ENCODE measurements around the gene JAM3. TPM values are rescaled to one million over a fixed set of nuclear protein-coding genes. Genes with fewer than 3 reads are reported as not detected.

Gene JAM3
- total and polyA plus RNA-seq, 10 of the 15 experiments (the other 5 are each of a cell fraction or from before 2014, with no cell fraction given): 0.04 to 1.1 (median 0.32) TPM; not detected in 1

DNA sequence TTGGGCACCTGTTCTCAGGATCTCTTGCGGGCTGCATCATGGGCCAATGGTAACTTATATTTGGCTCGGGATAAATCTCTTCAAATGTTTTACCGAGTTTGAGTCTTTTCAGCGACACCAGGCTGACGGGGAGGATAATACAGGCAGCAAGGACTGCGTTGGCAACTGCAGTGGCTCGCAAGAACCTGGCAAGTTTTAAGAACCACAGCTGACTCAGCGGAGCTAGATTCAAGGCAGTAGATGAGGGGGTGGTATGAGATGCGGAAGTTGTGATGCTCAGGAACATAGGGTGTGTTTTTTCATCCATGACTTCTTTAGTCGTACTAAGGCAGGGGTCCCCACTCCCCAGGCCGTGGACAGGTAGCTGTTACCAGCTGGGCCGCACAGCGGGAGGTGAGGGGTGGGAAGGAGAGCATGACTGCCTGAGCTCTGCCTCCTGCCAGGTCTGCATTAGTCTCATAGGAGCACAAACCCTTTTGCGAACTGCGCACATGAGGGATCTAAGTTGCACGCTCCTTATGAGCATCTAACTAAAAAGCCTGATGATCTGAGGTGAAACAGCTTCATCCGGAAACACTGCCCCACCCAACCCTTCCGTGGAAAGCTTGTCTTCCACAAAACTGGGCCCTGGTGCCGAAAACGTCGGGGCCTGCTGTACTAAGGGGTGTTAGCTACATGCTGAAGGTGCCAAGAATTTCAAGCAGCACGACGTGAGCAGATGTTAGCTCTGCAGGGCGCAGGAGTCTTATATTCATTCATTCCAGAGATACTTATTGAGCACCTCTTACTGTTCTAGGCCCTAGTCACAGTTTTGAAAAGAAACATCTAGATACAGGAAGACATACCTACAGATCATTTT is 6.4 kb upstream of the JAM3 start (continued):
- no peak for TF ChIP-seq CUX1 (IDR thresholded peaks at IDR 0.05; ENCODE audit: insufficient replicate concordance, low read depth, low read length)
- TF ChIP-seq BCL11A (IDR thresholded peaks at IDR 0.05; ENCODE audit: low read depth, low read length): no peak
- TF ChIP-seq KDM1A (IDR thresholded peaks at IDR 0.05; ENCODE audit: borderline replicate concordance): no peak
- no peak for TF ChIP-seq JUND (IDR thresholded peaks at IDR 0.05; ENCODE audit: low read depth, low read length)
- no peak for TF ChIP-seq MYB (IDR thresholded peaks at IDR 0.05; ENCODE audit: borderline replicate concordance, low read depth, low read length)
- no peak for TF ChIP-seq SIN3A (IDR thresholded peaks at IDR 0.05; ENCODE audit: low read depth, low read length)
- TF ChIP-seq RAD21 (IDR thresholded peaks at IDR 0.05; ENCODE audit: insufficient read depth, low read depth, low read length): no peak
- no peak for TF ChIP-seq RB1 (IDR thresholded peaks at IDR 0.05; ENCODE audit: borderline replicate concordance)
- no peak for TF ChIP-seq SMAD1 (IDR thresholded peaks at IDR 0.05; ENCODE audit: low read depth, partially characterized antibody)
- no peak for TF ChIP-seq BACH1 (IDR thresholded peaks at IDR 0.05; ENCODE audit: borderline replicate concordance)
- TF ChIP-seq TCF3 (IDR thresholded peaks at IDR 0.05; ENCODE audit: borderline replicate concordance, insufficient read depth, low read depth, low read length): no peak
- TF ChIP-seq NFYB (IDR thresholded peaks at IDR 0.05; ENCODE audit: insufficient read depth, low read depth, low read length): no peak

Data from GM12878 (cell line).